Measurements from ENCODE around the gene FRMD8. TPM values are rescaled to one million over a fixed set of nuclear protein-coding genes. Genes with fewer than 3 reads are reported as not detected.

Gene FRMD8
- total and polyA plus RNA-seq, 2 experiments from 2014 or later: 25.7 to 31.0 TPM

DNA sequence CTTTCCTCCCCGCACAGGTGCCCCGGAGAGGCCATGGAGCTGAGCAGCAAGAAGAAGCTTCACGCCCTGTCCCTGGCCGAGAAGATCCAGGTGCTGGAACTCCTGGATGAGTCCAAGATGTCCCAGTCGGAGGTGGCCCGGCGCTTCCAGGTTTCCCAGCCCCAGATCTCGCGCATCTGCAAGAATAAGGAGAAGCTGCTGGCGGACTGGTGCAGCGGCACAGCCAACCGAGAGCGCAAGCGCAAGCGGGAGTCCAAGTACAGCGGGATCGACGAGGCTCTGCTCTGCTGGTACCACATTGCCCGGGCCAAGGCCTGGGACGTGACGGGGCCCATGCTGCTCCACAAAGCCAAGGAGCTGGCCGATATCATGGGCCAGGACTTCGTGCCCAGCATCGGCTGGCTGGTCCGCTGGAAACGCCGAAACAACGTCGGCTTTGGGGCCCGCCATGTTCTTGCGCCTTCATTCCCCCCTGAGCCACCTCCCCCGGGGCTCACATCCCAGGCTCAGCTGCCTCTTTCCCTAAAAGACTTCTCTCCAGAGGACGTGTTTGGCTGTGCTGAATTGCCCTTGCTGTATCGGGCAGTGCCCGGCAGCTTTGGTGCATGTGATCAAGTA lies 30.6 kb upstream of the FRMD8 start:
- H3K36me3 ChIP-seq (replicated peaks; ENCODE audit: insufficient read depth, low read depth): no peaks in the 10 kb centered on the region
- H3K27me3 ChIP-seq: peaks cover 5% of the 10 kb centered on the region
- peaks cover 4% of the 10 kb centered on the region for H4K20me1 ChIP-seq (ENCODE audit: insufficient read depth, poor library complexity, severe bottlenecking)
- peak overlapping the region; percentile 23 for H3K27ac ChIP-seq
- DNase-seq (ENCODE audit: low spot score): no peak
- H2AFZ ChIP-seq: no peak overlapping the region
- H3K4me3 ChIP-seq: no peak overlapping the region
- H3K4me1 ChIP-seq (ENCODE audit: insufficient read depth): peaks cover 7% of the 10 kb centered on the region
- 61% methylated on average over 28 of the region's 35 CpGs for WGBS (ENCODE audit: low lambda C conversion rate, missing lambda C conversion rate)
- no peaks in the 10 kb centered on the region for H3K79me2 ChIP-seq
- no peaks in the 10 kb centered on the region for H3K9me2 ChIP-seq (replicated peaks; ENCODE audit: insufficient read depth)
- H3K9me3 ChIP-seq (ENCODE audit: low read depth): no peaks in the 10 kb centered on the region
- peak overlapping the region; percentile 77 for H3K4me2 ChIP-seq
- TF ChIP-seq, protein P1, sequence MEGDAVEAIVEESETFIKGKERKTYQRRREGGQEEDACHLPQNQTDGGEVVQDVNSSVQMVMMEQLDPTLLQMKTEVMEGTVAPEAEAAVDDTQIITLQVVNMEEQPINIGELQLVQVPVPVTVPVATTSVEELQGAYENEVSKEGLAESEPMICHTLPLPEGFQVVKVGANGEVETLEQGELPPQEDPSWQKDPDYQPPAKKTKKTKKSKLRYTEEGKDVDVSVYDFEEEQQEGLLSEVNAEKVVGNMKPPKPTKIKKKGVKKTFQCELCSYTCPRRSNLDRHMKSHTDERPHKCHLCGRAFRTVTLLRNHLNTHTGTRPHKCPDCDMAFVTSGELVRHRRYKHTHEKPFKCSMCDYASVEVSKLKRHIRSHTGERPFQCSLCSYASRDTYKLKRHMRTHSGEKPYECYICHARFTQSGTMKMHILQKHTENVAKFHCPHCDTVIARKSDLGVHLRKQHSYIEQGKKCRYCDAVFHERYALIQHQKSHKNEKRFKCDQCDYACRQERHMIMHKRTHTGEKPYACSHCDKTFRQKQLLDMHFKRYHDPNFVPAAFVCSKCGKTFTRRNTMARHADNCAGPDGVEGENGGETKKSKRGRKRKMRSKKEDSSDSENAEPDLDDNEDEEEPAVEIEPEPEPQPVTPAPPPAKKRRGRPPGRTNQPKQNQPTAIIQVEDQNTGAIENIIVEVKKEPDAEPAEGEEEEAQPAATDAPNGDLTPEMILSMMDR (IDR thresholded peaks at IDR 0.05; ENCODE audit: poor library complexity): no peak
- TF ChIP-seq EZH2phosphoT487 (IDR thresholded peaks at IDR 0.05; ENCODE audit: low read depth, severe bottlenecking, unreplicated experiment) (no peak), EZH2 (IDR thresholded peaks at IDR 0.05; ENCODE audit: borderline replicate concordance) (no peak)

DNA sequence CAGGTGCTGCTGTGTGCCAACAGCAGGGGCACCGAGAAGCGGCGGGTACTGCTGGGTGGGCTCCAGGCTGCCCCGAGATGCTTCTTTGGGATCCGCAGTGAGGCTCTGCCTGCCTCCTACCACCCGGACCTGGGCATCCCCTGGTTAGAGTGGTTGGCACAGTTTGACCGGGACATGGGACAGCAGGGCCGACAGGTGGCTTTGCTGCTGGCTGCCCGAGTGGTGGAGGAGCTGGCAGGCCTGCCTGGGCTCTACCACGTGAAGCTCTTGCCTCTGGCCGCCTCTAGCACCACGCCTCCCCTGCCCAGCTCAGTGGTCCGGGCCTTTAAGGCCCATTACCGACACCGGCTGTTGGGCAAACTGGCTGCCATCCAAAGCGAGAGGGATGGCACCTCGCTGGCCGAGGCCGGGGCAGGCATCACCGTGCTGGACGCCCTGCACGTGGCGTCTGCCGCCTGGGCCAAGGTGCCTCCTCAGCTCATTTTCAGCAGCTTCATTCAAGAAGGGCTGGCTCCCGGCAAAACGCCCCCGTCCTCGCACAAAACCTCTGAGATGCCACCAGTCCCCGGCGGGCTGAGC lies 30.0 kb upstream of the FRMD8 start:
- Histone ChIP-seq H3K9me2 (replicated peaks; ENCODE audit: insufficient read depth) (no peaks in the 10 kb centered on the region), H3K4me2 (no peak overlapping the region), H3K27ac (no peak overlapping the region), H4K20me1 (ENCODE audit: insufficient read depth, poor library complexity, severe bottlenecking) (peaks cover 4% of the 10 kb centered on the region), H3K36me3 (replicated peaks; ENCODE audit: insufficient read depth, low read depth) (no peaks in the 10 kb centered on the region), H3K4me1 (ENCODE audit: insufficient read depth) (peaks cover 7% of the 10 kb centered on the region), H3K4me3 (no peak overlapping the region), H3K27me3 (peaks cover 5% of the 10 kb centered on the region), H3K9me3 (ENCODE audit: low read depth) (no peaks in the 10 kb centered on the region), H3K79me2 (no peaks in the 10 kb centered on the region), H2AFZ (no peak overlapping the region)
- WGBS (ENCODE audit: low lambda C conversion rate, missing lambda C conversion rate): 95% methylated on average over 30 of the region's 30 CpGs
- TF ChIP-seq, protein P1 (IDR thresholded peaks at IDR 0.05; ENCODE audit: poor library complexity): no peak
- TF ChIP-seq EZH2 (IDR thresholded peaks at IDR 0.05; ENCODE audit: borderline replicate concordance): no peak
- no peak for TF ChIP-seq EZH2phosphoT487 (IDR thresholded peaks at IDR 0.05; ENCODE audit: low read depth, severe bottlenecking, unreplicated experiment)
- no peak for DNase-seq (ENCODE audit: low spot score)

DNA sequence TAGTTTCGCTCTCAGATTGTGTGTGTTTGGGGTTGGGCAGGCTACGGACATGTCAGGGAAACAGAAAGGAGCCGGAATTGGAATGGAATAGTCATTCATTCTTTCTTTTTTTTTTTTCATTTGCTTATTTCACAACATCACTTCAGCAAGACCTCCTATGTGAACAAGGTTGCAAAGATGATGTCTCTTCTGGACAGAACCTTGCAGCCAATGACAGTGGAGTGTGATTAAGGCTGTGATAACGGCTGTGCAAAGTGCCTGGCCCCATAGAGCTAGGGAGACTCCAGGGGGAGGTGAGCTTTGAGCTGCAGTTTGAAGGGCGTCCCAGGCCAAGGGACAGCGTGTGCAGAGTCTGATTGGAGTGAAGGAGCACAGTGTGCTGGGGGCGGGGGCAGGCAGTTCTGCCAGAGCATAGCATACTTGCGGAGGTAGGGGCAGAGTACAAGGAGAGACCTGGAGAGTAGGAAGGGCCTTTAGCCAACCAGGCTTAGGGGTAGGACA lies 28.5 kb upstream of the FRMD8 start:
- H3K9me2 ChIP-seq (replicated peaks; ENCODE audit: insufficient read depth): no peaks in the 10 kb centered on the region
- H3K9me3 ChIP-seq (ENCODE audit: low read depth): no peaks in the 10 kb centered on the region
- H3K27me3 ChIP-seq: peaks cover 5% of the 10 kb centered on the region
- peak overlapping the region; percentile 59 for H3K4me2 ChIP-seq
- no peak overlapping the region for H2AFZ ChIP-seq
- H3K36me3 ChIP-seq (replicated peaks; ENCODE audit: insufficient read depth, low read depth): no peaks in the 10 kb centered on the region
- no peaks in the 10 kb centered on the region for H3K79me2 ChIP-seq
- H4K20me1 ChIP-seq (ENCODE audit: insufficient read depth, poor library complexity, severe bottlenecking): peaks cover 4% of the 10 kb centered on the region
- no peak overlapping the region for H3K4me3 ChIP-seq
- peaks cover 7% of the 10 kb centered on the region for H3K4me1 ChIP-seq (ENCODE audit: insufficient read depth)
- WGBS (ENCODE audit: low lambda C conversion rate, missing lambda C conversion rate): 53% methylated on average over 8 of the region's 8 CpGs
- peak; percentile 85 for DNase-seq (ENCODE audit: low spot score)
- TF ChIP-seq EZH2phosphoT487 (IDR thresholded peaks at IDR 0.05; ENCODE audit: low read depth, severe bottlenecking, unreplicated experiment): no peak
- no peak for TF ChIP-seq EZH2 (IDR thresholded peaks at IDR 0.05; ENCODE audit: borderline replicate concordance)
- TF ChIP-seq, protein P1 (IDR thresholded peaks at IDR 0.05; ENCODE audit: poor library complexity): no peak
- H3K27ac ChIP-seq: peak overlapping the region; percentile 87
